Panc1 (cell line): ENCODE results near the gene MOB3A. TPM values are rescaled to one million over a fixed set of nuclear protein-coding genes. Genes with fewer than 3 reads are reported as not detected.

Experiments used
- ATAC-seq: fragments of 200-7000 bp; cut with Tn5 transposase; 2 replicates; pipeline ENCODE4 v1.9.1; 2020; ENCODE audit warnings: mild to moderate bottlenecking, moderate library complexity
- BruUV-seq: library from RNA; stranded (reverse); fragments of 400-500 nt; replicated peaks from 2 replicates; lab custom pipeline; 2021; lab: Mats Ljungman, UMichigan
- CTCF ChIA-PET: fragments of 300-600 bp; sonication (Branson Sonifier 250); formaldehyde crosslinking; loops from one replicate; lab custom pipeline; 2022; ENCODE audit warnings: antibody characterized with exemption; lab: Charles Lee
- POLR2A ChIA-PET: fragments of 300-600 bp; sonication (Branson Sonifier 250); formaldehyde crosslinking; loops from one replicate; lab custom pipeline; 2022; ENCODE audit warnings: antibody characterized with exemption; lab: Charles Lee
- DNase-seq: peaks from one replicate; pipeline ENCODE4 v3.0.0-alpha.2; 2010; ENCODE audit warnings: low read depth, low spot score
- H3K27ac ChIP-seq: 2 replicates; pipeline ENCODE4 v1.5.1; 2011; ENCODE audit warnings: mild to moderate bottlenecking, low read length, inconsistent platforms
- H3K27me3 ChIP-seq: fragments of 200-500 bp; sonication (Bioruptor generic); 2 replicates; pipeline ENCODE4 v1.6.0; 2014; ENCODE audit warnings: low read length, inconsistent platforms; ENCODE audit not compliant: control insufficient read depth, insufficient read depth
- H3K36me3 ChIP-seq: fragments of 200-500 bp; sonication (Bioruptor generic); 2 replicates; pipeline ENCODE4 v1.5.1; 2014; ENCODE audit warnings: inconsistent platforms, mild to moderate bottlenecking, low read length, moderate library complexity; ENCODE audit not compliant: control insufficient read depth, insufficient read depth
- H3K4me1 ChIP-seq: 2 replicates; pipeline ENCODE4 v1.5.1; 2011; ENCODE audit warnings: inconsistent platforms, mild to moderate bottlenecking, low read length, moderate library complexity; ENCODE audit not compliant: control insufficient read depth, insufficient read depth
- H3K4me3 ChIP-seq, 2 experiments: 2 replicates each; pipeline ENCODE4 v1.5.1; 2011 to 2012; ENCODE audit warnings: low read depth in 2 of 2, low read length in 2 of 2, mild to moderate bottlenecking in 2 of 2, inconsistent platforms in 1 of 2, moderate library complexity in 1 of 2
- H3K9me3 ChIP-seq: fragments of 200-500 bp; sonication (Bioruptor generic); 2 replicates; pipeline ENCODE4 v1.5.1; 2014; ENCODE audit warnings: low read depth, mild to moderate bottlenecking, inconsistent platforms, low read length, moderate library complexity; ENCODE audit not compliant: control insufficient read depth, insufficient read depth
- CTCF ChIP-seq: fragments of 450-650 bp; IDR thresholded peaks from 2 replicates; pipeline ENCODE4 v1.5.1; 2017; ENCODE audit warnings: mild to moderate bottlenecking
- POLR2AphosphoS5 ChIP-seq: IDR thresholded peaks from 2 replicates; pipeline ENCODE4 v1.6.1; 2012; ENCODE audit warnings: mild to moderate bottlenecking, low read depth, low read length, moderate library complexity
- REST ChIP-seq, 2 experiments: IDR thresholded peaks; 2 replicates each; pipeline ENCODE4 v1.6.1; 2011 to 2012; ENCODE audit warnings: low read depth in 2 of 2, control low read depth in 1 of 2, low read length in 1 of 2, mild to moderate bottlenecking in 1 of 2, moderate library complexity in 1 of 2; ENCODE audit not compliant: insufficient read depth in 1 of 2
- SIN3A ChIP-seq: IDR thresholded peaks from 2 replicates; pipeline ENCODE4 v1.6.1; 2012; ENCODE audit warnings: low read depth, mild to moderate bottlenecking, low read length, moderate library complexity, borderline replicate concordance; ENCODE audit not compliant: insufficient read depth
- TCF7L2 ChIP-seq: IDR thresholded peaks from 2 replicates; pipeline ENCODE4 v1.6.1; 2011; ENCODE audit warnings: mild to moderate bottlenecking, low read depth, low read length, inconsistent platforms
- in situ Hi-C: cut with HindIII; loops from 2 replicates; pipeline ENCODE4 v1.10.0; 2016; ENCODE audit warnings: low sequenced_read_pairs, low pct_unique_long_range_greater_than_20kb
- intact Hi-C: fragments of 100-400 bp; cut with micrococcal nuclease; formaldehyde crosslinking; loops from one replicate; pipeline ENCODE4 v1.10.0; 2022; ENCODE audit not compliant: unreplicated experiment
- total RNA-seq: library from RNA; stranded (reverse); gene quantifications from one replicate; pipeline ENCODE4 v1.2.1, GENCODE V29; 2021; ENCODE audit not compliant: unreplicated experiment

Gene MOB3A
- total RNA-seq, 1 experiment from 2014 or later, result 36.3 TPM

- ChIA-PET POLR2A (no interaction called here), CTCF (no interaction called here)
- no TSS peak for BruUV-seq
- Histone ChIP-seq H3K9me3 (no peaks in the 10 kb centered on the region), H3K4me1 (no peaks in the 10 kb centered on the region), H3K27ac (no peak overlapping the region), H3K36me3 (no peaks in the 10 kb centered on the region; the same call in 1 of the 2 replicates), H3K27me3 (no peaks in the 10 kb centered on the region), H3K4me3 (no peak overlapping the region)
- intact Hi-C loops (no loop called here), in situ Hi-C loops (no loop called here)
- no peak for DNase-seq
- no peak for ATAC-seq
- TF ChIP-seq CTCF (no peak), SIN3A (no peak), TCF7L2 (no peak), POLR2AphosphoS5 (no peak), REST (IDR thresholded peaks at IDR 0.05; ENCODE audit: insufficient read depth in 1 of 2, low read depth in 2 of 2, low read length in 1 of 2) (no peak)
Observed at GRCh38 chr19:2116507-2116906, 20.4 kb upstream of the MOB3A start.

GRCh38 chr19:2115911-2116426 lies 19.8 kb upstream of the MOB3A start:
- TF ChIP-seq POLR2AphosphoS5, result no peak
- no peak for TF ChIP-seq REST (IDR thresholded peaks at IDR 0.05; ENCODE audit: insufficient read depth in 1 of 2, low read depth in 2 of 2, low read length in 1 of 2)
- TF ChIP-seq TCF7L2, result no peak
- no peak for TF ChIP-seq SIN3A
- TF ChIP-seq CTCF, result no peak
- Histone ChIP-seq H3K4me3 (no peak overlapping the region), H3K9me3 (no peaks in the 10 kb centered on the region), H3K36me3 (no peaks in the 10 kb centered on the region; the same call in 1 of the 2 replicates), H3K27me3 (no peaks in the 10 kb centered on the region), H3K27ac (no peak overlapping the region), H3K4me1 (no peaks in the 10 kb centered on the region)
- ATAC-seq (no peak), DNase-seq (no peak)
- in situ Hi-C loops (no loop called here), intact Hi-C loops (no loop called here)
- CTCF ChIA-PET, result no interaction called here
- POLR2A ChIA-PET, result no interaction called here
- no TSS peak for BruUV-seq
